ENCODE results near the gene KDM6A. TPM values are rescaled to one million over a fixed set of nuclear protein-coding genes. Genes with fewer than 3 reads are reported as not detected.
"Not testable (repeated sequence)": the region's sequence is repeated elsewhere in the genome, so short reads cannot be mapped to it uniquely, and the experiment has no call there.

Gene KDM6A
- total RNA-seq, 2 donors from 2014 or later = 8.8 to 15.3 TPM

DNA sequence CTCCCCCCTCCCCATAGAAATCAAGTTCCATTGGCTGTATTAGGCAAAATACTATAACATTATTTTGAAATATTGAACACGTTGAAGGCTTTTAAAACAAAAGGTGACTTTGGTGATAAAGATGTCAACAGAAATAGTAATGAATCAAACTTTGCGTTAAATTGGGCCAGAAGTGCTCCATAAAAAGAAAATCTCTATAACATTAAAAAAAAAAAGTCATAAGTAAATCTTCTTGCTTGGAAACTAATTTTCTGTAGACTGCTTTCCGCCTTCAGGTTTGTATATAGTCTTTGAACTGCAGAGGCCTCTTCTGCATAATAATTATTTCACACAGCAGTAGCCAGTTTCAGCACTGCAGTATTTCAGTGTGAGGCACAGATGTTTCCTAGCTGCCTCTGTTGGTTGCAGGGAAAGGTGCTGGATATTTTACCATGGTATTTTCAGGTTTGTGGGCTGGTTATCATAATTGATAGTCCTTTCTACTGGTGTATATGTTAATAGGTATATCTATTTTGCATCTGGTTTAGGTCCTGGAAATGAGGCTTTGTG, 158.9 kb downstream of the KDM6A start:
- ATAC-seq (no peak), DNase-seq (no peak)
- intact Hi-C loops (cut with DNase I) = no loop called here

DNA sequence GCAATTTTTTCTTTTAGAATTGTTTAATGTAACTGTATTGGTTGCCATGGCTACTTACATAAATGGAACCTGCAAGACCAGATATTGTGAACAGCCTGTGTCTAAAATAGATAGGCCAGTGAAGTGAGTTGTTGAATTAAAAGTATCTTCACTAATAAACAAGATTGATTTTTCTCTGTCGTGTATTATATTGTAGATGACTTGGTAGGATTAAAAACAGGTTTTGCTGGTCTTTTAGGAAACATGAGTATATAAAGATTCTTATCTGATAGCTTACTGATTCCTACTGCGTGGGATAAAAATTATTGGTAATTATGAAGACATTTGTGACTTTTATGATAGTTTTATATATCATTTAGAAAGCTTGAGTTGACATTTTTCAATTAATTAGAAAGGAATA, 162.1 kb downstream of the KDM6A start:
- intact Hi-C loops (cut with DNase I) = no loop called here
- no peak for ATAC-seq

DNA sequence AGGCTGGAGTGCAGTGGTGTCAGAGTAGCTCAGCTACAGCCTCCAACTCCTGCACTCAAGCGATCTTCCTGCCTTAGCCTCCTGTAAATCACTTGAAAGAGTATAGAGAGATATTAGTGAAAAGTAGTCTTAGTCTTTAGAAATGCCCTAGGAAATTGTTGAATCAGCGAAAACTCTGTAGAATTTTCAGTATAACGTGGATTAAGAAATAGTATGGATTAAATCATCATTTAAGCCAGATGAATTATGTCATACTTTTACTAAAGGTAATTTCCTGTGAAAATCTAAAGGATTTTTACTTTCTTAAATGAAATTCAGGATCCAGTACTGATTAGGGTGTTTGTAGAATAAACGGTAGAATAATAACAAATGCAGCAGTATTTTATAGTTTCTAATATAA, 163.2 kb downstream of the KDM6A start:
- intact Hi-C loops (cut with DNase I) = no loop called here

More for the DNA sequence above, 162.1 kb downstream of the KDM6A start:
- no peak for DNase-seq

DNA sequence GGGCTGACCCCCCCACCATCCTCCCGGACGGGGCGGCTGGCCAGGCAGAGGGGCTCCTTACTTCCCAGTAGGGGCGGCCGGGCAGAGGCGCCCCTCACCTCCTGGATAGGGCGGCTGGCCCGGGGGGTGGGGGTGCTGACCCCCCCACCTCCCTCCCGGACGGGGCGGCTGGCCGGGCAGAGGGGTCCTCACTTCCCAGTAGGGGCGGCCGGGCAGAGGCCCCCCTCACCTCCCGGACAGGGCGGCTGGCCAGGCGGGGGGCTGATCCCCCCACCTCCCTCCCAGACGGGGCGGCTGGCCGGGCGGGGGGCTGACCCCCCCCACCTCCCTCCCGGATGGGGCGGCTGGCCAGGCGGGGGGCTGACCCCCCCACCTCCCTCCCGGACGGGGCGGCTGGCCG, 167.1 kb downstream of the KDM6A start:
- intact Hi-C loops (cut with DNase I); ATAC-seq: not testable (repeated sequence)

More for the DNA sequence above, 163.2 kb downstream of the KDM6A start:
- DNase-seq (no peak), ATAC-seq (no peak)

DNA sequence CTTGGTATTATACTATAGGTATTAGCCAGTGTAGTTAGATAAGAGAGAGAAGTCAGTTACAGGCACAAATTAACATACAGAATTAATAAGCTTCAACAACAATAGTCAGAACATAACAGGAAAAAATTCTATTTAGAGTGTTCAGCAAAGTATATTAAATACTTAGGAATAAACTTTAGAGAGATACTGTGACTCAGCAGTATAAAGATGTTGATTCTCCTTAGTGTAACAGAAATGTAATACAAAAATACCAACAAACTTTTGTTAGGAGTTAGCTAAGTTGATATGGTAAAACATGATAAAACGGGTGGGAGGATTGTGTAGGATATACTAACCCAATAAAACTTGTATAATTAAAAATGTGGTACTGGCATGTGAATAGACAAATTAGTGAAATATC, 173.4 kb downstream of the KDM6A start:
- intact Hi-C loops (cut with DNase I) = no loop called here
- no peak for DNase-seq
- no peak for ATAC-seq

More for the DNA sequence above, 167.1 kb downstream of the KDM6A start:
- not testable (repeated sequence) for DNase-seq

DNA sequence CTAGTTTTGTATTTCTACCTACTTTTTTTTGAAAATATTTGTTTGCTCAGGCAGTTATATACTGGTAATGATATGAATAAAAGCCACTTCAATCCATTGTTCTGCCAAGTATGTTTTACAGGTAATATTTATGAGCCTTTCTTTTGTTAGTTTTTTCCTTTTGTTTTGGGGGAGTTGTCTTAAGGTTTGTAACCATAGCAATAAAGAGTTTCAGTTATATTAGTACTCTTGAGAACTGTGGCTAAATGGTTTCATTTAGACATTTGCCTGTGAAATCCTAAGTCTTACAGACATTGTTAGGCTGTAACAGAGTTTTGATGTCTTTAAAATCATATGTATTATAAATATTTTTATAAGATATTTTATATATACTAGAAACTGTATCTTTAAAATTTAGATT, 177.6 kb downstream of the KDM6A start:
- DNase-seq = no peak
- ATAC-seq = no peak
- intact Hi-C loops (cut with DNase I) = no loop called here

DNA sequence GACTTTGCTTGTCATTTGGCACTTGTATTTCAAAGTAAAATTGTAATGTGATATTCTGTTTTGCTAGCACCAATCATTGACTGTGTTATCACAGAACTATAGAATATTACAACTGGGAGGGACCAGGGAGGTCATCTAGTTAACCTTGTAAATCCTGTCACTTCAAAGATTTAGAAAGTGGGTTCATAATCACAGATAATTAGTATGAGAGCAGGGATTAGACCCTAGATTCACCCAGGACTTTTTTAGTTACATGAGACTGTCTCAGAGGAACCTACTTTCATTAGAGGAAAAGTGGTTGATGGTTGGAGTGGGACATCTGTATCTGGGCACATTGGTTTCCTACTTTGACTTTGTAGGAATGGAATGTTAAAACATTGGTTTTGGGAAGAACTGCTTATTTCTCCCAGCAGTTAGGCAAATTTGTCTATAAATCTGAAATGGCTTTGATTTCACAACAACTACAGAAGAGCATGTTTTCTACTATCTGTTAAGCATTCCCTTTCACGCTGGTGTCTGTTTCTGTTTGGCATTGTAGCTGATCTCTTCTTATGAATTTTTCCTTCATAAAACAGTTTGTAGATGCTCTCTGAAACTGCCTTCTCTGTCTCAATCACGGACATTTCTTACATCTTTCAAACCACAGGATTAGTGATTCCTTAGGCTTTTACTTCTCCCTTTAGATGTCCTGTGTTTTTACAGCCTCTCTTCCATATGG, 183.6 kb downstream of the KDM6A start:
- no peak for ATAC-seq
- DNase-seq = no peak
- intact Hi-C loops (cut with DNase I) = no loop called here

DNA sequence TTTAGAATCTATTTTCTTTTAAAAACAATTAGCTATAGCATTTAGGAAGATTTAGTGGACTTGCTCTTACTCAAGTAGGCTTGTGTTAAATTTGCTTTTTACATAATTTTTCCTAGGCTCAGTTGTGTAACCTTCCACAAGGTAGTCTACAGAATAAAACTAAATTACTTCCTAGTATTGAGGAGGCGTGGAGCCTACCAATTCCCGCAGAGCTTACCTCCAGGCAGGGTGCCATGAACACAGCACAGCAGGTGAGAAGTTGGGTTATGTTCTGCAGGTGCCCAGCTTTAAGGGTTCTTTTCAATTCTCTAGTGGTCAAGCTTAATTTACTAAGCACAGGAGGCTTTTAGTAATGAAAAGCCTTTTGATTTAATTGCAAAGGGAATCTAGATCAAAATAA, 186.9 kb downstream of the KDM6A start:
- intact Hi-C loops (cut with DNase I); ATAC-seq; DNase-seq: not testable (repeated sequence)

DNA sequence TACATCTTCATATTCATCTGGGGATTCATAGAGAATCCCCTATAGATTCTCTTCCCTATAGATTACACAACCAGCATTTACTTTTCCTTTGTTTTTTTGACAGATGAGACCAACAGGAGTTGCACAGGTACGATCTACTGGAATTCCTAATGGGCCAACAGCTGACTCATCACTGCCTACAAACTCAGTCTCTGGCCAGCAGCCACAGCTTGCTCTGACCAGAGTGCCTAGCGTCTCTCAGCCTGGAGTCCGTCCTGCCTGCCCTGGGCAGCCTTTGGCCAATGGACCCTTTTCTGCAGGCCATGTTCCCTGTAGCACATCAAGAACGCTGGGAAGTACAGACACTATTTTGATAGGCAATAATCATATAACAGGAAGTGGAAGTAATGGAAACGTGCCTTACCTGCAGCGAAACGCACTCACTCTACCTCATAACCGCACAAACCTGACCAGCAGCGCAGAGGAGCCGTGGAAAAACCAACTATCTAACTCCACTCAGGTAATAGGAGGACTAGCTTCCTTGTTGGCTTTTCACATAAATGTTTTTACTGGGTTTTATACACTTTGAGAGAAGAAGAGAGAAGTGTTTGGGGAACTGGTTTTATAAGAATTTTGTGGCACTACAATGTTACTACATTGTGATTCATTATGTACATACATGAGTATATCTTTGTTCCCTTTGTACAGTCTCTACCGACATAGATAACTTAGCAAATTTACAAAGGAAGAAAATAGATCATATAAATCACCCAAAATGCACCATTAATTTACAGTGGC, 190.5 kb downstream of the KDM6A start:
- DNase-seq (no peak), ATAC-seq (no peak)
- intact Hi-C loops (cut with DNase I) = no loop called here

DNA sequence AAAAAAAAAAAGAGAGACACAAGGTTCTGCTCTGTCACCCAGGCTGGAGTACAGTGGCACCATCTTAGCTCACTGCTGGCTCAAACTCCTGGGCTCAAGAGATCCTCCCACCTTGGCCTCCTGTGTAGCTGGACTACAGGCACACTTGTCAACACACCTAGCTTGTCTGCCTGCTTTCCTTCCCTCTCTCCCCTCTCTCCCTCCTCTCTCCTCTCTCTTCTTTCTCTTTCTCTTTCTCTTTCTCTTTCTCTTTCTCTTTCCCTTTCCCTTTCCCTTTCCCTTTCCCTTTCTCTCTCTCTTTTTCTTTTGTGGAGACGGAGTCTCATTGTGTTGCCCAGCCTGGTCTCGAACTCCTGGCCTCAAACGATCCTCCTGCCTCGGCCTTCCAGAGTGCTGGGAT, 195.6 kb downstream of the KDM6A start:
- intact Hi-C loops (cut with DNase I) = no loop called here
- ATAC-seq (no peak), DNase-seq (no peak)

DNA sequence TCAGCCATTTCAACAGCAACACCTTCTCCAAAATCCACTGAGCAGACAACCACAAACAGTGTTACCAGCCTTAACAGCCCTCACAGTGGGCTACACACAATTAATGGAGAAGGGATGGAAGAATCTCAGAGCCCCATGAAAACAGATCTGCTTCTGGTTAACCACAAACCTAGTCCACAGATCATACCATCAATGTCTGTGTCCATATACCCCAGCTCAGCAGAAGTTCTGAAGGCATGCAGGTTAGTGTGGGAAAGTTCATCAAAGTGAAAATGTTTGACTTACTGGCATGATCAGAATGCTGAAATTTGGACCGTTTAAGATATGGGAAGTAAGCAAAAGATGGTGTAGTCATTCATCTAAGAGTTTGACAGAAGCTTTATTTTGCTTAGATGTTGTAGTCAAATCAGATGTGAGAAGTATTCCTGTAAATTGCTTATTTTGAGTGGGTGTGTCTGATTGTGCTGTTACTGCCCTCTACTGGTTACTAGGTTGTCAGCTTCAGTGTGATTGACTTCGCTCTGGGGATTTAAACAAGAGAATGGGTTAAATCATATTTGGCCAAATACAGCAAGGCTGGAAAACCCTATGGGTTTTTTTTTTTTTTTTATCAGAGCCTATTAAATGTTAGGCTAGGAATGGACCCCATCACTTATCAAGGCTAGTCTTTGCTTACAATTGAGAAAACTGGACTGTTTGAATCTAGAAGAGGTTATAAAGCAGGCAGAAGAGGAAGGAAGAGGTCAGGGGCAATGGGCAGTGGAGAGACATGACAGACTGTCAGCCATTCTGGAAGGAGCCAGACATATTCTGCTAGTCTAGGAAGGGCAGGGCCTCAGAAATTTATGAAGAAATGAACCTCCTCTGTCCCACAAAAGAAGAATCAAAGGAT, 197.4 kb downstream of the KDM6A start:
- intact Hi-C loops (cut with DNase I) = loop anchor here in 1 of 2 donors (5.0 kb wide), 1 partner anchor 198 kb away; the partner anchor contains the start of gene KDM6A
- DNase-seq (no peak), ATAC-seq (peak; percentile 35 to 44)

DNA sequence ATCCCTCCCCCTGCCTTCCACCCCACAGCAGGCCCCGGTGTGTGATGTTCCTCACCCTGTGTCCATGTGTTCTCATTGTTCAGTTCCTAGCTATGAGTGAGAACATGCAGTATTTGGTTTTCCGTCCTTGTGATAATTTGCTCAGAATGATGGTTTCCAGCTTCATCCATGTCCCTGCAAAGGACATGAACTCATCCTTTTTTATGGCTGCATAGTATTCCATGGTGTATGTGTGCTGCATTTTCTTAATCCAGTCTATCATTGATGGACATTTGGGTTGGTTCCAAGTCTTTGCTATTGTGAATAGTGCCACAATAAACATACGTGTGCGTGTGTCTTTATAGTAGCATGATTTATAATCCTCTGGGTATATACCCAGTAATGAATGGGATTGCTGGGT, 200.0 kb downstream of the KDM6A start:
- not testable (repeated sequence) for ATAC-seq, DNase-seq
- intact Hi-C loops (cut with DNase I) = loop anchor here in 1 of 2 donors (5.0 kb wide), 1 partner anchor 201 kb away; the partner anchor contains the start of gene KDM6A

DNA sequence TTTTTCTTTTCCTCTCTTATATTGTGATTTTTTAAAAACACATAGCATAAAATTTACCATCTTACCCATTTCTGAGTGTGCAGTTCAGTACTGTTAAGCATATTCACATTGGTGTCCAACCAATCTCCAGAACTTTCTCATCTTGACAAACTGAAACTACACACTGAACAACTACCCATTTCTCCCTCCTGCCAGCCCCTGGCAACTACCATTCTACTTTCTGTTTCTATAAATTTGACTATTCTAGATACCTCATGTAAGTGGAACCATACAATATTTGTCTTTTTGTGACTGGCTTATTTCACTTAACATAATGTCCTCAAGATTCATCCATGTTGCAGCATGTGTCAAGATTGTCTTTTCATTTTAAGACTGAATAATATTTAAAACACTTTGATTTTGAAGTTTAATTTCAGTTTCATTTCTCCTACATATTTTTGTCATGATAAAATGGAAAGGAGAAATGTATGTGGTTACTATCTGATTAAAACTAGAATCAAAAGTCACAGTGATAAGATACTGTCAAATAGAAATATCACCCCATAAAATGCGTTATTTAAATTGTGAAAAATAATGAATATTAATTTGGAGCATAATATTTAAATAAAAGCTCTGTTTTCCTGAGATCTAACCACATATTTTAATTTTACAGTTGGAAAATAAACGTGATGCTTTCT, 204.9 kb downstream of the KDM6A start:
- intact Hi-C loops (cut with DNase I) = no loop called here
- no peak for ATAC-seq
- no peak for DNase-seq

DNA sequence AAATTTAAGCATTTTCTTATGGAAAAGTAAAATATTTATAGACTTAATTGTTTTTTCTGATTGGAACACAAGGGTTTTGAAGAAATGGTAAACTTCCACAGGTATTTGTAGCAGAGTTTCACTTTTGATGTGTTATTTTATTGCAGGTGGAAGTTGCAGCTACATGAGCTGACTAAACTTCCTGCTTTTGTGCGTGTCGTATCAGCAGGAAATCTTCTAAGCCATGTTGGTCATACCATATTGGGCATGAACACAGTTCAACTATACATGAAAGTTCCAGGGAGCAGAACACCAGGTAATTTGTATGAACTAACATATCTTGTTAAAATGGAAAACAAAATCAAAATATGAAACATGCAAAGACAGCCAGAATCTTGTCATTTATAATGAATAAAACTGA, 210.3 kb downstream of the KDM6A start:
- DNase-seq = no peak
- ATAC-seq = no peak
- intact Hi-C loops (cut with DNase I) = no loop called here

DNA sequence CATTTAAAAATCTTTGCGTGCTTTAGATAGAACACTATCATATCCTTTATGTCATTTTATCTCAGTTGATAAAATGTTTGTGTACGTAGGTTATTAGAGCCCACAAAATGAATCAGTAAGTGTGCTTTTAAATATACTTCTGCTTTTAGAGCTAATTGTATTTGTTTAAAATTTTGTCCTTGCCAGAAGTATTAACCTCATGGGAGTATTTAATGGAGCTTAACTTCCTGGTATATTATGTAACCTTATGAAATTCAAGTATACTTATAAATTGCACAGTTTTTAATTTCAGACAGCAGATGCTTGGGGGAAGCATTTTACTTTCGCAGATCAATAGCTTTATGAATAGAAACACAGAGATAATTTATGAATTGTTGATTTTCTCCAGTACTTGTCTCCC, 237.5 kb downstream of the KDM6A start:
- DNase-seq (no peak), ATAC-seq (no peak)
- intact Hi-C loops (cut with DNase I) = no loop called here

DNA sequence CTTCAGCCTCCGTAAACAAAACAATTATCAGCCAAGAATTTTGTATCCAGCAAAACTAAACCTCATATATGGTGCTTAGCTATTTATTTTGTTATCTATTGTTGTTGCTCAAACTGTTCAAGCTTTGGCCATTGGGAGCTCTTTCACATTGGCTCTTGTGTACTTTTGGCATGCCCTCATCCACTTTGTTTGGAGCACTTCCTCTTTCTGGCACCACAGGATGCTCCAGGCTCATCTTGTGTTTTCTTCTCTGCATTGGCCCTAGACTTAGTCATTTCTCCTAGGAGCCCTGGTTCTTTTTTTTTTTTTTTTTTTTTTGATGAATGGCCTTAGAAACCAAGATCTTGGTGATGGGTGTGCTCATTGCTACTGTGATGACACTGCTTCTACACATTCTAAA, 253.2 kb downstream of the KDM6A start:
- intact Hi-C loops (cut with DNase I) = no loop called here
- ATAC-seq = no peak
- no peak for DNase-seq

DNA sequence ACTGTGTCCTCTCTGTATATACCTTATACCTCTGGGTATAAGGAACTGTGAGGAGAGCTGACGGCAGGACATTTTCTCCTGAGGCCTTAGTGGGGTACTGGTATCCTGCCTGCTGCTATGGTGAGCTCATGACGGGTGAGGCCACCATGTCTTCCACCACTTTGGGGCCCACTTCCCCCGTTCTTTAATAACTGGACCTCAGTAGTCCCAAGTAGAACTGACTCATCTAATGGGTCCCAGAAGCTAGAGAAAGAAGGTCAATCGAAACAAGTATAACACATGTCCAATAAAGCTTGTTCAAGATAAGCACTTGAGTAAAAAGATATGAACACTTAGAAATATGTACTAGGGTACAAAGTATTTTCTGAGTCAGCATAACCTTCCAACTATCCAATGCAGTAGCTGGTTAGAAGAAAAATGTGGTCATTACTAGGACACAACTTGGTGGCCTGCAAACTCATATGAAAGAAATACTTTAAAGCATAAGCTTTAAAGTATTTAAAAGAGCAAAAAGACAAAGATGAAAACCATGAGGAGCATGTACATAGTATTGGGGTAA, 256.0 kb downstream of the KDM6A start:
- no peak for ATAC-seq
- no peak for DNase-seq
- intact Hi-C loops (cut with DNase I) = no loop called here

DNA sequence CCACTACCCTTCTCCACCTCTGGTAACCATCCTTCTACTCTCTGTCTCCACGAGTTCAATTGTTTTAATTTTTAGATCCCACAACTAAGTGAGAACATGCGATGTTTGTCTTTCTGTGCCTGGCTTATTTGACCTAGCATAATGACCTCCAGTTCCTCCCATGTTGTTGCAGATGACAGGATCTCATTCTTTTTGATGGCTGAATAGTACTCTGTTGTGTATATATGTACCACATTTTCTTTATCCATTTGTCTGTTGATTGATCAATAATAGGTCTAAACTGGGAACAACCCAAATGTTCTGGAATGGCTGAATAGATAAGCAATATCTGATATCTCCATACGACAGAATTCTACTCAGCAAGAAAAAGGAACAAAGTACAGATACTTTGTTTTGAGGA, 260.5 kb downstream of the KDM6A start:
- no peak for DNase-seq
- intact Hi-C loops (cut with DNase I) = no loop called here
- no peak for ATAC-seq
